ENCODE results near the gene GPBAR1. TPM values are rescaled to one million over a fixed set of nuclear protein-coding genes. Genes with fewer than 3 reads are reported as not detected.

The GPBAR1 gene
- total RNA-seq, 1 experiment from 2014 or later = 0.20 TPM

GRCh38 chr2:218216674-218217359 lies 44.0 kb upstream of the GPBAR1 start, which contains the start of gene ARPC2 (continued):
- TF ChIP-seq ZNF281 (CRISPR knock-in tag; IDR thresholded peaks at IDR 0.05) (no peak), E2F4 (CRISPR knock-in tag; IDR thresholded peaks at IDR 0.05; ENCODE audit: borderline replicate concordance, low read depth) (no peak), ZNF532 (CRISPR knock-in tag; IDR thresholded peaks at IDR 0.05; ENCODE audit: borderline replicate concordance) (no peak), SOX15 (CRISPR knock-in tag; IDR thresholded peaks at IDR 0.05) (no peak), ZBTB43 (CRISPR knock-in tag; IDR thresholded peaks at IDR 0.05) (no peak), SP1 (CRISPR knock-in tag; conservative IDR thresholded peaks at IDR 0.05) (peak; percentile 83), NFE2L1 (CRISPR knock-in tag; IDR thresholded peaks at IDR 0.05) (0 out of 2 replicates have a peak, but pooled peaks have one; percentile 42), ZNF671 (CRISPR knock-in tag; IDR thresholded peaks at IDR 0.05) (no peak), GABPB1 (CRISPR knock-in tag; IDR thresholded peaks at IDR 0.05) (peak; percentile 73; the same call in 1 of the 2 replicates), NR1H2 (CRISPR knock-in tag; IDR thresholded peaks at IDR 0.05) (no peak), TEAD1 (CRISPR knock-in tag; IDR thresholded peaks at IDR 0.05) (no peak), E2F5 (CRISPR knock-in tag; IDR thresholded peaks at IDR 0.05) (no peak), GRHL2 (CRISPR knock-in tag; IDR thresholded peaks at IDR 0.05; ENCODE audit: insufficient replicate concordance, severe bottlenecking) (no peak), ZBTB21 (CRISPR knock-in tag; IDR thresholded peaks at IDR 0.05; ENCODE audit: borderline replicate concordance) (no peak), PRDM15 (CRISPR knock-in tag; IDR thresholded peaks at IDR 0.05) (no peak), ZNF232 (CRISPR knock-in tag; IDR thresholded peaks at IDR 0.05) (no peak), USF1 (CRISPR knock-in tag; IDR thresholded peaks at IDR 0.05) (no peak), PRRX2 (CRISPR knock-in tag; IDR thresholded peaks at IDR 0.05) (0 out of 2 replicates have a peak, but pooled peaks have one; percentile 31), HMGXB4 (CRISPR knock-in tag; IDR thresholded peaks at IDR 0.05) (no peak), JUN (CRISPR knock-in tag; IDR thresholded peaks at IDR 0.05) (no peak), JAZF1 (CRISPR knock-in tag; IDR thresholded peaks at IDR 0.05) (no peak), ELF4 (CRISPR knock-in tag; IDR thresholded peaks at IDR 0.05; ENCODE audit: low read depth) (no peak)
